ENCODE data around the gene DLGAP1. TPM values are rescaled to one million over a fixed set of nuclear protein-coding genes. Genes with fewer than 3 reads are reported as not detected.
A peak's percentile ranks its signal among the peaks of the same experiment; 100 is the strongest.

The DLGAP1 gene
- total and polyA plus RNA-seq, 2 of the 13 experiments (the other 11 are each of a cell fraction or from before 2014, with no cell fraction given), result 0.01 TPM; not detected in 1

DNA sequence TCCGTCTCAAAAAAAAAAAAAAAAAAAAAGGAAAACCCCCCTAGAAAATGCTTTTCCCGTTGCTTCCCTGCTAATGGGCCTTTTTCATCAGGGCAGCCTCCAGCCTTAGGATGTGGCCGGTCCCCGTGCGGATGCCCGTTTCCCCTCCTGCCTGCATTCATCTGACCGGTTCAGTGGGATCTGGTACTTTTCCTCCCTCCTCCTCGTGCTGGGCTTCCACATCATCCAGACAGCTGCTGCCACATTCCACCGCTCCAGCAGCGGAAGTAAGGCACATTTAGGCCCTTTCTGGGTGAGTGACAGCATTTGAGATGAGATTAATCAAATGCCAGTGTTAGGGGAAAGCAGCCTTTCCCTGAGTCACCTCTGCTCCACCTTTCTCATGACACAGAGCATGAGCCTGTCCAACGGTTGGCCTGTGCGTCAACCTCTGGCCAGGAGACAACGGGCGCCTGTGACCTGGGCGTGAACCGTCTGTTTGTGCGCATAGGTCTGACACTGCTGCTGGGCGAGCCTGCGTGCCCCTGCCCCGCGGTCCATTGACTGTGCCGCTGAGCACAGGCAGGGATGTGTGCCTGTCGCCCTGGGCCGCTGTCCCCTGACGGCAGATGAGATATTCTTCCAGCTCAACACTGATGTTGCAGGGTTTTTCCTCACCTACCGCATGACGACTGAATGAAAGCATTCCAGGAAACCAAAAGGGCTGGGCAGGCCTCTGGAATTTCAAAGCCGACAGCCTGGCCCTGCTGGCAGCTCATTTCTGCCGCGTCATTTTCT, 831.1 kb downstream of the DLGAP1 start (continued):
- TF ChIP-seq ETV6 (CRISPR knock-in tag; conservative IDR thresholded peaks at IDR 0.05) (peak; percentile 86), TCF7L2 (IDR thresholded peaks at IDR 0.05; ENCODE audit: low read depth, low read length) (no peak), NFIB (CRISPR knock-in tag; IDR thresholded peaks at IDR 0.05; ENCODE audit: borderline replicate concordance) (no peak), TARDBP (CRISPR knock-in tag; IDR thresholded peaks at IDR 0.05) (peak; percentile 81), ZMYM3 (CRISPR knock-in tag; IDR thresholded peaks at IDR 0.05) (peak; percentile 94), KLF6 (CRISPR knock-in tag; IDR thresholded peaks at IDR 0.05) (no peak), ZNF33A (CRISPR knock-in tag; IDR thresholded peaks at IDR 0.05; ENCODE audit: borderline replicate concordance) (no peak), ZNF383 (CRISPR knock-in tag; IDR thresholded peaks at IDR 0.05; ENCODE audit: borderline replicate concordance) (0 out of 2 replicates have a peak, but pooled peaks have one; percentile 36), THYN1 (CRISPR knock-in tag; IDR thresholded peaks at IDR 0.05; ENCODE audit: borderline replicate concordance, low read depth) (no peak), KLF9 (CRISPR knock-in tag; IDR thresholded peaks at IDR 0.05; ENCODE audit: low read depth) (no peak; the same call in 1 of the 2 replicates), ZNF776 (CRISPR knock-in tag; IDR thresholded peaks at IDR 0.05) (no peak), ZFP41 (CRISPR knock-in tag; IDR thresholded peaks at IDR 0.05; ENCODE audit: borderline replicate concordance) (no peak), NFYC (CRISPR knock-in tag; IDR thresholded peaks at IDR 0.05) (peak; percentile 52), ZNF879 (CRISPR knock-in tag; IDR thresholded peaks at IDR 0.05) (no peak), THAP11 (CRISPR knock-in tag; IDR thresholded peaks at IDR 0.05) (peak; percentile 41; the same call in 1 of the 2 replicates), ZNF781 (CRISPR knock-in tag; IDR thresholded peaks at IDR 0.05; ENCODE audit: borderline replicate concordance, not compliant biosample characterization) (peak; percentile 77), IKZF4 (CRISPR knock-in tag; IDR thresholded peaks at IDR 0.05; ENCODE audit: borderline replicate concordance, low read depth, not compliant biosample characterization) (no peak)
- TF ChIP-seq, protein P1, sequence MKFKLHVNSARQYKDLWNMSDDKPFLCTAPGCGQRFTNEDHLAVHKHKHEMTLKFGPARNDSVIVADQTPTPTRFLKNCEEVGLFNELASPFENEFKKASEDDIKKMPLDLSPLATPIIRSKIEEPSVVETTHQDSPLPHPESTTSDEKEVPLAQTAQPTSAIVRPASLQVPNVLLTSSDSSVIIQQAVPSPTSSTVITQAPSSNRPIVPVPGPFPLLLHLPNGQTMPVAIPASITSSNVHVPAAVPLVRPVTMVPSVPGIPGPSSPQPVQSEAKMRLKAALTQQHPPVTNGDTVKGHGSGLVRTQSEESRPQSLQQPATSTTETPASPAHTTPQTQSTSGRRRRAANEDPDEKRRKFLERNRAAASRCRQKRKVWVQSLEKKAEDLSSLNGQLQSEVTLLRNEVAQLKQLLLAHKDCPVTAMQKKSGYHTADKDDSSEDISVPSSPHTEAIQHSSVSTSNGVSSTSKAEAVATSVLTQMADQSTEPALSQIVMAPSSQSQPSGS (CRISPR knock-in tag; IDR thresholded peaks at IDR 0.05), result peak; percentile 87; the same call in 1 of the 2 replicates
- TF ChIP-seq, protein P2, sequence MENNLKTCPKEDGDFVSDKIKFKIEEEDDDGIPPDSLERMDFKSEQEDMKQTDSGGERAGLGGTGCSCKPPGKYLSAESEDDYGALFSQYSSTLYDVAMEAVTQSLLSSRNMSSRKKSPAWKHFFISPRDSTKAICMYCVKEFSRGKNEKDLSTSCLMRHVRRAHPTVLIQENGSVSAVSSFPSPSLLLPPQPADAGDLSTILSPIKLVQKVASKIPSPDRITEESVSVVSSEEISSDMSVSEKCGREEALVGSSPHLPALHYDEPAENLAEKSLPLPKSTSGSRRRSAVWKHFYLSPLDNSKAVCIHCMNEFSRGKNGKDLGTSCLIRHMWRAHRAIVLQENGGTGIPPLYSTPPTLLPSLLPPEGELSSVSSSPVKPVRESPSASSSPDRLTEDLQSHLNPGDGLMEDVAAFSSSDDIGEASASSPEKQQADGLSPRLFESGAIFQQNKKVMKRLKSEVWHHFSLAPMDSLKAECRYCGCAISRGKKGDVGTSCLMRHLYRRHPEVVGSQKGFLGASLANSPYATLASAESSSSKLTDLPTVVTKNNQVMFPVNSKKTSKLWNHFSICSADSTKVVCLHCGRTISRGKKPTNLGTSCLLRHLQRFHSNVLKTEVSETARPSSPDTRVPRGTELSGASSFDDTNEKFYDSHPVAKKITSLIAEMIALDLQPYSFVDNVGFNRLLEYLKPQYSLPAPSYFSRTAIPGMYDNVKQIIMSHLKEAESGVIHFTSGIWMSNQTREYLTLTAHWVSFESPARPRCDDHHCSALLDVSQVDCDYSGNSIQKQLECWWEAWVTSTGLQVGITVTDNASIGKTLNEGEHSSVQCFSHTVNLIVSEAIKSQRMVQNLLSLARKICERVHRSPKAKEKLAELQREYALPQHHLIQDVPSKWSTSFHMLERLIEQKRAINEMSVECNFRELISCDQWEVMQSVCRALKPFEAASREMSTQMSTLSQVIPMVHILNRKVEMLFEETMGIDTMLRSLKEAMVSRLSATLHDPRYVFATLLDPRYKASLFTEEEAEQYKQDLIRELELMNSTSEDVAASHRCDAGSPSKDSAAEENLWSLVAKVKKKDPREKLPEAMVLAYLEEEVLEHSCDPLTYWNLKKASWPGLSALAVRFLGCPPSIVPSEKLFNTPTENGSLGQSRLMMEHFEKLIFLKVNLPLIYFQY (CRISPR knock-in tag; IDR thresholded peaks at IDR 0.05; ENCODE audit: borderline replicate concordance), result no peak
- TF ChIP-seq, protein P3, sequence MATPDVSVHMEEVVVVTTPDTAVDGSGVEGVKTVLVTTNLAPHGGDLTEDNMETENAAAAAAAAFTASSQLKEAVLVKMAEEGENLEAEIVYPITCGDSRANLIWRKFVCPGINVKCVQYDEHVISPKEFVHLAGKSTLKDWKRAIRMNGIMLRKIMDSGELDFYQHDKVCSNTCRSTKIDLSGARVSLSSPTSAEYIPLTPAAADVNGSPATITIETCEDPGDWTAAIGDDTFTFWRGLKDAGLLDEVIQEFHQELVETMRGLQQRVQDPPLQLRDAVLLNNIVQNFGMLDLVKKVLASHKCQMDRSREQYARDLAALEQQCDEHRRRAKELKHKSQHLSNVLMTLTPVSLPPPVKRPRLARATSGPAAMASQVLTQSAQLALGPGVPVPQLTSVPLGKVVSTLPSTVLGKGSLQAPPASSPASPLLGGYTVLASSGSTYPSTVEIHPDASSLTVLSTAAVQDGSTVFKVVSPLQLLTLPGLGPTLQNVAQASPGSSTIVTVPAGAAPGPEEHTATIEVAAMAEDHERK (CRISPR knock-in tag; IDR thresholded peaks at IDR 0.05; ENCODE audit: low read depth), result peak; percentile 58; the same call in 1 of the 2 replicates

Measured in HepG2 (cell line).